HG03066 (cell line): ENCODE data around the gene FEM1B.

Source experiments
- ATAC-seq: cut with Tn5 transposase; IDR thresholded peaks from one replicate; pipeline ENCODE4 v1.9.1; 2021; ENCODE audit warnings: low read depth; ENCODE audit not compliant: unreplicated experiment

FEM1B gene

GRCh38 chr15:68304589-68305337 lies 27.2 kb downstream of the FEM1B start:
- ATAC-seq, result no peak

- no peak for ATAC-seq
Observed at GRCh38 chr15:68305420-68305871, 27.9 kb downstream of the FEM1B start.

- ATAC-seq, result no peak
Observed at GRCh38 chr15:68307131-68307928, 29.8 kb downstream of the FEM1B start.

- ATAC-seq, result no peak
Observed at GRCh38 chr15:68309024-68309423, 31.5 kb downstream of the FEM1B start.

GRCh38 chr15:68310178-68310803 lies 32.7 kb downstream of the FEM1B start:
- no peak for ATAC-seq

- no peak for ATAC-seq
Observed at GRCh38 chr15:68310804-68311463, 33.4 kb downstream of the FEM1B start.

DNA sequence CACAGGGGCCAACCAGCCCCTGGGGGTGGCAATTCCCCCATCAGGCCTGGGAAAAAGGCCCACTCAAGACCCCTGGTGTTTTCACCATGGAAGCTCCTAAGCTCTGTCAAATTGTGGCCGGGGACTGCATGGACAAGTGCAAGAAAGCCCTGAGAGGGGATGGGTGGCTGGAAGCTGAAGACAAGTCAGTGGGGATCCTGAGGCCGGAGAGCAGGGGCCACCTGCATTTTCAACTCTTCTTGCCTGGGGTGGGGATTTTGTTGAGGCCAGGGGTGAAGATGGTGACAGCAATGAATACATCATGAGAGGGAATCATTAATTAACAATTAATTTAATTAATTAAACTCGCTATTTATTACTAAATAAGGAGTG lies 33.9 kb downstream of the FEM1B start:
- ATAC-seq, result no peak

DNA sequence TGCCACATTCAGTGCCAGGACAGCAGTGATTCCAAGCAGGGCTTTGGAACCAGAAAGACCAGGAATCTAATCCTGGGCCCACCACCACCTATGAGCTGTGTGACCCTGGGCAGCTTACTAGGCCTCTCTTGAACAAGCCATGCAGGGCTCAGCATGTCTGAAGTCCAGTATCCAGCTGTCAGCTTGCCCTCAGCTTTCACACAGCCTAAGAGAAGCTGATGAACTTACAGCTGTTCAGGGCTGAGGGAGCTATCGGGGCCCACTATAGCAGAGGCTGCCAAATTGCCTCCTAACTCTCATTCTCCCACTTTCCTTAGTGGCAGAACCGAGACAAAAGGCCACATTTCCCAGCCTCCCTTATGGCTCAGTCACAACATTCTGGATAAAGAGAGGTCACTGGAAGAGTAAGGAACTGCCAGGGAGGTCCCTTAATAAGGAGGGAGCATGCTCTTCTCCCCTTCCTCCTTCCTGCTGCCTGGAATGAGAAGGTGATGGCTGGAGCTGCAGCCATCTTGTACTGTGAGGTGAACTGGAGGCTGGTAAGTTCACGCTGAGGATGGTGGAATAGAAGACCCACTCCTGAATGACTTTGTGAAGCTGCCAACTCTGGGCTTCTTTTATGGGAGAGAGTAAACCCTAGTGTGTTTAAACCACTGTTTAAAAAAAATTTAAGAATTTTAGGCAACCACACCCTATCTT lies 34.5 kb downstream of the FEM1B start:
- no peak for ATAC-seq

DNA sequence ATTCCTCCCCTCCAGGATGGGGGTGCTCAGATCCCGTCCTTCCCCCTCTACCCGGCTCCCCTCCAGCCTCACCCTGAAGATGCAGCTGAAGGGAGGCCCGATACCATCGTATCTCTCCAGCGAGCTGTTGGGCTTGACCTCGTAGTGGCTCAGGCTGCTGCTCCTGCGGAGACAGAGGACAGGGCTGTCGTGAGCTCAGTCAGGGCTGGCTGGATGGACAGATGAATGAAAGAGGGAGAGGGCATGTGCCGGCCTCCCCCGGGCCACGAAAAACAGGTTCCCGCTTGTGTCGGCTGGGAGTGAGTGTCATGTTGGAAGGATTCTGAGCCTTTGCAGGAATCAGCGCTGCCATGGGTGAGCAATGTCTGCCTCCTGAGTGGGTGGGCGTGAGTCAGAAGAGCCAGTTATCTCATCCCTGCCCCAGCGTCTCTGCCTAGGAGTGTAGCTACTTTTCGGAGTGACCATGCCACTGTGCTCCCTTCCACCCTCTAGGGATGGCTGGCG lies 35.2 kb downstream of the FEM1B start:
- ATAC-seq, result no peak

GRCh38 chr15:68313501-68314410 lies 36.2 kb downstream of the FEM1B start:
- no peak for ATAC-seq

DNA sequence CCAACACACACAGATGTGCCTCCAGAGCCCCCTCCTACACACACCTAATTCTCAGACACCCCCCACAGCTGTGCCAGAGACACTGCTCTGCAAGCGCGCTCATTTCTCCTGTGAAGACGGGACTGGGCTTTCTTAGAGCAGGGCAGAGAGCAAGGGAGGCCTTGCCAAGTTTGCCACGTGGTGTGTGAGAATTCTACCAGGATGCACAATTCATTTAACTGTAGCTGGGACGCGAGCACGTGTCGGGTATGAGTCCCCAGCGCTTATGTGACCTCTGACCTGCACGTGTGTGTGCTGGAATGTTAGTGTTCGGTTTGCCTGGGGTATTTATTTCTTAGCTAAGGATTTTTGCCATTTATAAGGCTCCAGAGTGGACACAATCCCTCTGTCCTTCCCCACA lies 37.0 kb downstream of the FEM1B start:
- no peak for ATAC-seq

DNA sequence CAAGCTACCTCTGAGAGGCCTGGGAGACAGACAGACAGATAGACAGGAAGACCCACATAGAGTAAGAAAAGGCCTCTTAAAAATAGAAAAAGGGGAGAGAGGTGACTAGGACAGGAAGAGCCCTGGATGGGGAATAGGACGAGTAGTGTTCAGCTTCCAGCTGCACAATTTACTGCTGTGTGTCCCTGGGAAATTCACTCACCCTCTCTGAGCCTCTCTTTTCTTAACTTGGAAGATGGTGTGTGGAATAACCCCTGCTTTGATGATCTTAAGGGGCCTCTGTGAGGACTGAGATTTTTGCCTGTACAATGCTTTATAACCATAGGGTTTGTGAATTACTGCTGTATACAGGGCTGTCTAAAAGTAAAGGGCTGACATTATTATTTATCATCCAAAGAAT lies 37.5 kb downstream of the FEM1B start:
- no peak for ATAC-seq

DNA sequence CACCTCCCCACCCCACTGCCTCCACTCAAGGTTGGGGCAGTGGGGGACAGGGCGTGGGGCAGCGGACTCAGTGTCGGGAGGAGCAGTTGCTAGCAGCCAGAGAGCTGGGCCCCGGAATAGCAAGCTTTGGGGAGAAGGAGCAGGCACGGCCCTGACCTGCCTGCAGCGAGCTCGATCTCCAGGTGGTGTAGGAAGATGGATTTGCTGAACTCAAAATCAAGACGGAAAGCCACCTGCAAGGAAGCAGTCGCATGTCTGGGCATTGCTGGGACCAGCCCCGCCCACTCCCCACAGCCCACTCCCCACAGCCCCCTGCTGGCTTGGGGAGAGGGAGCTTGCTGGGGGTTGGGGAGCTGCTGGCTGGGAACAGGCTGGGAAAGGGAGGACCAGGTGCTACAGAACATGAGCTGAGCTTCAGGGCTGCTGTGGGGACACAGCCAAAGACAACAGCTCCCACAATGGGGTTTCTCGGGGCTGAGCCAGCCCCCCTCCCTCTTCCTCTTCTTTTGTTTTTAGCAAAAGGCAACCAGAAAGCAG lies 38.0 kb downstream of the FEM1B start:
- ATAC-seq, result no peak

DNA sequence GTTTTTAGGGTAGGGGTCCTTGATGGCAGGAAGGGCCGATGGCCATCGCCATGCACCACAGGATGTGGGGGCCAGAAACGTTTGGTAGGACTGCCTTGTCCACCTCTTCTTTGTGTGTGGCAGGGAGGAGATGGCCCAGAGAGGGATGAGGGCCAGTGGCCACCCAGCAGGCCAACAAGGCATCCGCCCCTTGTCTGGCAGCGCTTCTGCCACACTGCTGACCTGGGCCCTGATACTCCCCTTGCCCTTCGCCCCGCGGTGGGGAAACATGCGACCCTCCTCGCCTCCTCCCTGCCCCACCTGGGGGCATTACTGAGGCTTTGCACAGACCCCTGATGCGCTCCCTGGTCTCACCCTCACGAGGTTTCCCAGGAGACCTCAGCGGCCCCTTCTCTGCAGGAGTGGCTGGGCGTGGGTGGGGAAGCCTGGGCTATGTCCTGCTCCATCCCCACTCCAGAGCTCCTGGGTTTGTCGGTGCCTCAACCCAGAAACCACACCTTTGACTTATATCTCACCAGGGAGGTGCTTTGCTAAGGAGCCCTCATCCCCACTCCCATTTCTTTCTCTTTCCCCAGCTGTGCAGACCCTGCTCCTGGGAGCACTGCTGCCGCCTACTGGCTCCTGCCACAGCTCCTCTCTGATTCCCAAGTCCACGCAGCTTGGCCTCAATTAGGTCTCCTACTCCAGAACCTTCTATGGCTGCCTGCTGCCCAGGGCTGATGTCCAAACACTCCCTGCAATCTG lies 38.7 kb downstream of the FEM1B start:
- ATAC-seq, result no peak

DNA sequence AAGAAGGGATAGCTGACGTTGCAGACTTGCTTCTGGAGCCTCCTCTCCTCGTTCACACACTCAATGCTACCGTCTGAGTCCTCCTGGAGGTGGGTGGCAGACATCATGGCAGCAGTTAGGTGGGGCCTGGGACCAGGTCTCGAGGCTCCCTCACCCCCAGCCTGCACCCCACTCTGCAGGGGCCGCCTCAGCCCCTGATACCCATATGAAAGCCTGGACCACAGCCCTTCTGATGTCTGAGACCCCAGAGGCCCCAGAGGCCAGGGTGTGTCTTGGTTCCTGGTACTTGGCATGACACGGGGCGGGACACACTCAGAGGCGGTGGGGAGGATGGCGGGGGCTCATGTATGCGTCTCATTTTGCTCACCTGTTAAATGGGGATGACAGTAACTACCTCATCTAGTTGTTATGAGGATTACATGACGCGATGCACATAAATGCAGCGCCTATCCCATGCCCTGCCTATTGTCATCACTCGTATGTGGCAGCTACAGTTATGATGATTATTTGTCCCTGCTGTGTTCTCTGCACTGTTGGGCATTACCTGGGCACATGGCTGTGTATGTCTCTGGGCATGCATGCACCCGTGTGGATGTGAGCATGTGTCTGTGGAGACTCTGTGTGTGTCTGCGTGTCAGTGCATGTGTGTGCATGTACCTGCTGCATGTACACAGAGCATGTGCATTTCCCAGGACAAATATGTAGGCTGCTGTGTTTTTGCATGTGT lies 39.9 kb downstream of the FEM1B start:
- ATAC-seq, result no peak

DNA sequence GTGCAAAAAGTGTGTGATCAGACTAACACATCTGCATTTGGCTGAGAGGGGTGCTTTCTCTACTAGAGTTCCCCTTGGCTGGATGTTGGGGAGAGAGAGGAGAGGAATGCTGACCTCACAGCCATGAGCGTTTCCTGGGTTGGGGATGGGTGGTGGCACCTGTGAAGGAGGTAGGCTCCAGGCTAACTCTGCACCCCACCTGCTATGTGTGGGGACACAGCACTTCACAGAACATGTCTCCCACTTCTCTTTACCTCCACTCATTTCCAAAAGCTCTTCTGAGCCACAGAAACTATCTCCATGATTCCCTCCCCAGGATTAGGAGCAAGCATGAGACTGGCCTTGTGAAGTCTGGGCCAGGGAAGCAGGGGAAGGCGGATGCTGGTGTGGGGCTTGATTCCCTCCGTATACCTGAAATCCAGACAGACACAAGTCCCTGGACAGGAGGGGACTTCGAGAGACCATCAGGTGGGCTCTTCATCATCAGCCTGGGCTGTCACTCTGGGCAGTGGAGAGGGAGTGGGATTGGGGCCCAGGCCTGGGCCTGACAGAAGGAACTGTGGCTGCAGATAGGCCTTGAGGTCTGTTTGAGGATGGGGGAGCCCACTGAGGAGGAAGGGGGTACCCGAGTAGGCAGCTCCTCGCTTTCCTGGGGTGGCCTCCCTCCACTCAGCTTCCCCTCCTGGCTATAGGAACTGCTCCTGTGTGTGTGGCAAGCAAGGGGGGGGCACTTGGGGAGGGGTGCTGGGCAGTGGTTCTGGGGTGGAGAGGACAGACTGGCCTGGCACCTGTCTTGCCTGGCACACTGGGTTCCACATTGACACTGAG lies 40.7 kb downstream of the FEM1B start:
- no peak for ATAC-seq
